ENCODE data around the gene SHC1. TPM values are rescaled to one million over a fixed set of nuclear protein-coding genes. Genes with fewer than 3 reads are reported as not detected.

Gene SHC1
- total RNA-seq = 10 to 100 TPM; 43.4 to 46.5 TPM

- intact Hi-C loops (cut with micrococcal nuclease) = no loop called here
- CTCF ChIA-PET = interaction anchor here (0.8 to 12.9 kb wide), 9 partner anchors 9 to 91 kb away, joined by 3 to 80 read pairs (median 5); partner anchors contain the start of genes ADAM15, PBXIP1 and PYGO2
- Mint-ChIP-seq H3K4me3 (peak within 1 kb of the TSS; percentile 25), H3K27me3 (no peaks in the 10 kb centered on the region), H3K36me3 (peaks cover 6% of the 10 kb centered on the region), H3K27ac (peak within 1 kb of the TSS; percentile 82), H3K4me1 (ENCODE audit: low read depth) (peaks cover 31% of the 10 kb centered on the region), H3K9me3 (no peaks in the 10 kb centered on the region)
- DNase-seq = peak; percentile 64
- POLR2A ChIA-PET = interaction anchor here (1.3 kb wide), 1 partner anchor 10 kb away, joined by 6 read pairs; the partner anchor contains the start of gene PYGO2
These were observed at the start of gene SHC1 for GRCh38 chr1:154970631-154971340. Gene SHC1, minus strand, starts transcription at chr1:154970747. Its CDS starts 221 bp downstream, at chr1:154970526.

DNA sequence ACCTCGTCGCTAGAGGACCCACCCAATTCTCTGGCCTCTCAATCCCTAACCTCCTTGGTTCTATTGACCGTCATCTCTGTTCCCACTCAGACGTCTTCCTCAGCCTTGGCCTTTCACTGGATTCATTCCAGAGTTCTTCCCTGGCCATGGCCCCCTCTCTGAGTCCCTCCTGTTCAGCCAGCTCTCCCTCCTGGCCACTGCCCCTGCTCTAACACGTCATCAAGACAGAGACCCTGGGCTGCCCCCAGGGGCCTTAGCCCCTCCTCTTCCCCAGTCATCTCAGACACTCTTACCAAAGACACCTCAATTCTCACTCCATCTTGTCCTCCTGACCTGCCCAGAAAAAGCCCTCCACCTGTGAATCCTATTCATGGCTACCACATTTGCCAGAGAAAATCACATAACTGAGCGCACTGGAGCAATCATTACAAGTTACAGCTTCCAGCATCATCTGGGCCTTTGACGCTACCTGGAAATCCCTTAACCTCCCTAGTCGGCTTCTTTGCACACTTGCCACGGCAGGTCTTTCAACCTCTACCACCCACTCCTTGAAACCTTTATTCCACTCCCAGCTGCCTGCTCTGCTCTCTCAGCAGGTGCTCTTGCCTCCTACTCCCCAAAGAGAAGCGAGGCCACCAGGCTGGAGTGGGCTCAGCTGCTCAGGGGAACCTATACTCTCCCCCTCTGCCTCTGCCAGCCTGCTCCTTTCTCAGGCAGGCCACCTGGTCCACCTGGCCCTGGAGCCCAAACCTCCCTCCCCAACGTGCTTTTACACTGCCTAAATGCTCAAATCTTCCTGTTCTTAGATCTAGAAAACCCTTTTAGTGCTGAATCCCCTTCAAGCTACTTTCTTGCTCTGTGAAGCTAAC, 49.1 kb upstream of the SHC1 start:
- H3K9me3 Mint-ChIP-seq = no peaks in the 10 kb centered on the region
- CTCF ChIA-PET = interaction anchor here (1.0 to 9.8 kb wide), 9 partner anchors 9 to 460 kb away, joined by 3 to 144 read pairs (median 5); partner anchors contain the start of genes ADAM15, LENEP and PYGO2
- peaks cover 45% of the 10 kb centered on the region for H3K4me1 Mint-ChIP-seq (ENCODE audit: low read depth)
- DNase-seq = no peak
- intact Hi-C loops (cut with micrococcal nuclease) = no loop called here
- no peaks in the 10 kb centered on the region for H3K27me3 Mint-ChIP-seq
- H3K4me3 Mint-ChIP-seq = no peak overlapping the region
- POLR2A ChIA-PET = interaction anchor here (0.8 to 4.9 kb wide), 6 partner anchors 10 to 83 kb away, joined by 3 to 31 read pairs (median 4); partner anchors contain the start of genes FLAD1 and PMVK
- peak overlapping the region; percentile 18 for H3K27ac Mint-ChIP-seq
- H3K36me3 Mint-ChIP-seq = peaks cover 21% of the 10 kb centered on the region

GRCh38 chr1:155018617-155019348, 48.2 kb upstream of the SHC1 start:
- peaks cover 53% of the 10 kb centered on the region for H3K4me1 Mint-ChIP-seq (ENCODE audit: low read depth)
- peaks cover 29% of the 10 kb centered on the region for H3K36me3 Mint-ChIP-seq
- ChIA-PET POLR2A (interaction anchor here (0.8 to 4.9 kb wide), 6 partner anchors 9 to 82 kb away, joined by 3 to 31 read pairs (median 4); partner anchors contain the start of genes ADAM15, FLAD1 and PMVK), CTCF (interaction anchor here (0.8 to 9.8 kb wide), 17 partner anchors 22 to 459 kb away, joined by 3 to 144 read pairs (median 5); partner anchors contain the start of genes ADAM15, EFNA4, LENEP and PBXIP1)
- intact Hi-C loops (cut with micrococcal nuclease) = no loop called here
- H3K27ac Mint-ChIP-seq = peak overlapping the region; percentile 57
- H3K4me3 Mint-ChIP-seq = no peak overlapping the region
- DNase-seq = no peak
- no peaks in the 10 kb centered on the region for H3K9me3 Mint-ChIP-seq
- no peaks in the 10 kb centered on the region for H3K27me3 Mint-ChIP-seq

DNA sequence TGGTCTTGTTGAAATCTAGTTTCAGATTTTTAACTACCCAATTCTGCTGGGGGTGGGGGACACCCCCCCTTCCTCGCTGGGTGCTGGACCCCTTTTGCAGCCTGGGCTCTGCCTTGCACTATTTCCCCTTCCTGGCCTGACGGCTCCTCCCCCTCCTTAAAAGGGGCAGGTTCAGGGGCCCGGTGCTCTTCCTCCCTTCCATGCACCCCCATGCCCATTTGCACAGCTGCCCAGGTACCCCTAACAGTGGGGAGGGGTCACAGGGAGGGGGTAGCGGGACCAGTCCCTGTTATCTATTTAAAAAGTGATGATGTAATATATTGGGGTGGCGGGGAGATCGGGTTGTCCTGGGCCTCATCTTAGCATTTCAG, 47.4 kb upstream of the SHC1 start:
- Mint-ChIP-seq H3K36me3 (peaks cover 35% of the 10 kb centered on the region), H3K4me1 (ENCODE audit: low read depth) (peaks cover 60% of the 10 kb centered on the region), H3K27ac (peak overlapping the region; percentile 57), H3K9me3 (no peaks in the 10 kb centered on the region), H3K4me3 (peak overlapping the region; percentile 36), H3K27me3 (no peaks in the 10 kb centered on the region)
- DNase-seq = no peak
- POLR2A ChIA-PET = interaction anchor here (1.2 to 4.9 kb wide), 9 partner anchors 11 to 81 kb away, joined by 4 to 35 read pairs (median 8); partner anchors contain the start of genes ADAM15, CKS1B, FLAD1 and LENEP
- intact Hi-C loops (cut with micrococcal nuclease) = loop anchor here (1.0 kb wide), 4 partner anchors 10 to 56 kb away; partner anchors contain the start of genes FLAD1 and ZBTB7B
- CTCF ChIA-PET = interaction anchor here (0.6 to 9.8 kb wide), 41 partner anchors 10 to 620 kb away, joined by 3 to 144 read pairs (median 4); partner anchors contain the start of genes ADAM15, CKS1B, DCST1 and DCST2

DNA sequence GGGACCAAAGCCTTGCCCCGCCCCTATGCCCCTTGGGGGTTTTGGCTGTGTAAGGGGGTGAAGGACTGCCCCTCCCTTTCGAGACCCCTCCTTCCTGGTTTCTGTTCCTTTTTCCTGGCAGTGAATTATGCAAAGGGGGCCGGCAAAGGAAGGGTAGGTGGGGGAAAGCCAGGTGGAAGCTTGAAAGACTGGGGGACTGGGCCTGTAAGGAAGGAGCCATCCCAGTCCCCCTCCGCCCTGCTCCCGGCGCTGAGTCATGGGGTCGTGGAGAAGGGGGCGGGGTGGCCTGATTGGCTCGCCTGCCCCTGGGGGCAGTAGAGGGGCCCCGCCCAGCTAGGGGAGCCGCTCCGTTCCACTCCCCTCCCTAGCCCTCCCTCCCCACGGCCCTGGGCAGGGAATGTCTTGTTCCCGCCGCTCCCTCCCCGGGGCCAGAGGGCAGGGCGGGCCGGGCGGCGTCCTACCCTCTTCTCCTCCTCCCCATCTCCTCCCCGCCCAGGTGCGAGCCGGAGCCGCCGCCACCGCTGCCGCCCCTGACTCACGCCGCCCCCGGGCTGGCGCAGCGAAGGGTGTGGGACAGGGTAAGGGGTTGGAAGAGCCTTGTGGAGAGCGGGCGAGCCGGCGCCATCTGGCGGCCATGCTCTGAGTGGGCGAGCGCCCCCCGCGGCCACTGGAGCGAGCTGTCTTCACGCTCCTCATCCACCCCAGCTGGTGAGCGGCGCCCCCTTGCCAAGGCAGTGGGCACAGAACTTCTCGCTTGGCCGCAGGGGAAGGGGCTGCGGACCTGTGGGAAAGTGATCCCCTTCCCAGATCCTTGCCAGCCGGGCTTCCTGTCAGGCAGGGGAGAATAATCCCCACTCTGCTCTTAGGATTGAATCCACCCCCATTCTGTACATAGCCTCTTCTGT, 46.7 kb upstream of the SHC1 start:
- POLR2A ChIA-PET = interaction anchor here (0.8 to 4.9 kb wide), 10 partner anchors 10 to 81 kb away, joined by 3 to 35 read pairs (median 8); partner anchors contain the start of genes CKS1B, FLAD1, LENEP and PBXIP1
- Mint-ChIP-seq H3K4me1 (ENCODE audit: low read depth) (peaks cover 63% of the 10 kb centered on the region), H3K36me3 (peaks cover 40% of the 10 kb centered on the region), H3K4me3 (peak overlapping the region; percentile 37), H3K27me3 (no peaks in the 10 kb centered on the region), H3K9me3 (no peaks in the 10 kb centered on the region), H3K27ac (peak overlapping the region; percentile 78)
- intact Hi-C loops (cut with micrococcal nuclease) = loop anchor here (1.0 kb wide), 4 partner anchors 9 to 55 kb away; partner anchors contain the start of genes FLAD1 and ZBTB7B
- CTCF ChIA-PET = interaction anchor here (0.6 to 9.8 kb wide), 45 partner anchors 10 to 619 kb away, joined by 3 to 144 read pairs (median 4); partner anchors contain the start of genes ADAM15, CKS1B, DCST1 and DCST2
- DNase-seq = peak; percentile 97

DNA sequence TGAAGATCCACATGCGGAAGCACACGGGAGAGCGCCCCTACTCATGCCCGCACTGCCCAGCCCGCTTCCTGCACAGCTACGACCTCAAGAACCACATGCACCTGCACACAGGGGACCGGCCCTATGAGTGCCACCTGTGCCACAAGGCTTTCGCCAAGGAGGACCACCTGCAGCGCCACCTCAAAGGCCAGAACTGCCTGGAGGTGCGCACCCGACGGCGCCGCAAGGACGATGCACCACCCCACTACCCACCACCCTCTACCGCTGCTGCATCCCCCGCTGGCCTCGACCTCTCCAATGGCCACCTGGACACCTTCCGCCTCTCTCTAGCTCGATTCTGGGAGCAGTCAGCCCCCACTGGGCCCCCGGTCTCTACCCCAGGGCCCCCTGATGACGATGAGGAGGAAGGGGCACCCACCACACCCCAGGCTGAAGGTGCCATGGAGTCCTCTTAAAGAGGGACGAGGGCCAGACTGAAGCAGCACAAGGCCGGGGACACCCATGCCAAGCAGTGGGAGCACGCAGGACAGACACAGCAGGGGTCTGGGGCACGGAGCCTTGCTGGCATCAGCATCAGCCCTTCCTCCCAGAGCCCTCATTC, 45.8 kb upstream of the SHC1 start:
- H3K9me3 Mint-ChIP-seq = no peaks in the 10 kb centered on the region
- intact Hi-C loops (cut with micrococcal nuclease) = no loop called here

GRCh38 chr1:155015527-155016230, 45.1 kb upstream of the SHC1 start:
- Mint-ChIP-seq H3K36me3 (peaks cover 43% of the 10 kb centered on the region), H3K27me3 (no peaks in the 10 kb centered on the region), H3K4me3 (peak overlapping the region; percentile 33), H3K4me1 (ENCODE audit: low read depth) (peaks cover 76% of the 10 kb centered on the region), H3K9me3 (no peaks in the 10 kb centered on the region), H3K27ac (peak overlapping the region; percentile 70)
- DNase-seq = no peak
- CTCF ChIA-PET = interaction anchor here (0.8 to 9.8 kb wide), 14 partner anchors 8 to 137 kb away, joined by 3 to 144 read pairs (median 12); partner anchors contain the start of genes ADAM15, CKS1B, FLAD1 and LENEP
- intact Hi-C loops (cut with micrococcal nuclease) = no loop called here
- POLR2A ChIA-PET = interaction anchor here (0.6 to 4.9 kb wide), 10 partner anchors 8 to 79 kb away, joined by 3 to 35 read pairs (median 8); partner anchors contain the start of genes ADAM15, FLAD1, LENEP and PMVK

More for the DNA sequence above, 45.8 kb upstream of the SHC1 start:
- H3K4me3 Mint-ChIP-seq = peak overlapping the region; percentile 33
- ChIA-PET POLR2A (interaction anchor here (0.6 to 4.9 kb wide), 12 partner anchors 9 to 80 kb away, joined by 3 to 35 read pairs (median 6); partner anchors contain the start of genes ADAM15, CKS1B, FLAD1 and LENEP), CTCF (interaction anchor here (0.6 to 9.8 kb wide), 22 partner anchors 9 to 151 kb away, joined by 3 to 144 read pairs (median 10); partner anchors contain the start of genes ADAM15, CKS1B, EFNA4 and FLAD1)
- H3K27ac Mint-ChIP-seq = peak overlapping the region; percentile 70
- no peaks in the 10 kb centered on the region for H3K27me3 Mint-ChIP-seq
- DNase-seq = peak; percentile 50
- peaks cover 40% of the 10 kb centered on the region for H3K36me3 Mint-ChIP-seq
- peaks cover 71% of the 10 kb centered on the region for H3K4me1 Mint-ChIP-seq (ENCODE audit: low read depth)

DNA sequence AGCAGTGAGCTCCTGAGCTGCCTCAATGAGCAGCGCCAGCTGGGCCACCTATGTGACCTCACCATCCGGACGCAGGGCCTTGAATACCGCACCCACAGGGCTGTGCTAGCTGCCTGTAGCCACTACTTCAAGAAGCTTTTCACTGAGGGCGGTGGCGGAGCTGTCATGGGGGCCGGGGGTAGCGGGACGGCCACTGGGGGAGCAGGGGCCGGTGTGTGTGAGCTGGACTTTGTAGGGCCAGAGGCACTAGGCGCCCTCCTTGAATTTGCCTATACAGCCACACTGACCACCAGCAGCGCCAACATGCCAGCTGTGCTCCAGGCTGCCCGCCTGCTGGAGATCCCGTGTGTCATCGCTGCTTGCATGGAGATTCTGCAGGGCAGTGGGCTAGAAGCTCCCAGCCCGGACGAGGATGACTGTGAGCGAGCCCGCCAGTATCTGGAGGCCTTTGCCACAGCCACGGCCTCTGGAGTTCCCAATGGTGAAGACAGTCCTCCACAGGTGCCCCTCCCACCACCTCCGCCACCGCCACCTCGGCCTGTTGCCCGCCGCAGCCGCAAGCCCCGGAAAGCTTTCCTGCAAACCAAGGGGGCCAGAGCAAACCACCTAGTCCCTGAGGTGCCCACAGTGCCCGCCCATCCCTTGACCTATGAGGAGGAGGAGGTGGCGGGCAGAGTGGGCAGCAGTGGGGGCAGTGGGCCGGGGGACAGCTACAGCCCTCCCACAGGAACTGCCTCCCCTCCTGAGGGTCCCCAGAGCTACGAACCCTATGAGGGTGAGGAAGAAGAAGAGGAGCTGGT, 44.4 kb upstream of the SHC1 start:
- H3K27me3 Mint-ChIP-seq = no peaks in the 10 kb centered on the region
- intact Hi-C loops (cut with micrococcal nuclease) = no loop called here
- no peak for DNase-seq
- H3K27ac Mint-ChIP-seq = no peak overlapping the region
- POLR2A ChIA-PET = interaction anchor here (1.0 to 4.9 kb wide), 7 partner anchors 8 to 79 kb away, joined by 3 to 35 read pairs (median 10); partner anchors contain the start of genes FLAD1, LENEP and PMVK
- CTCF ChIA-PET = interaction anchor here (0.6 to 9.8 kb wide), 13 partner anchors 7 to 455 kb away, joined by 3 to 144 read pairs (median 8); partner anchors contain the start of genes ADAM15, CKS1B, FLAD1 and LENEP
- H3K4me3 Mint-ChIP-seq = no peak overlapping the region
- peaks cover 50% of the 10 kb centered on the region for H3K36me3 Mint-ChIP-seq
- peaks cover 77% of the 10 kb centered on the region for H3K4me1 Mint-ChIP-seq (ENCODE audit: low read depth)
- no peaks in the 10 kb centered on the region for H3K9me3 Mint-ChIP-seq

All from activated CD4-positive, alpha-beta memory T cell treated with anti-CD3 and anti-CD28 coated beads for 36 hours (primary cell).